A673 (cell line): ENCODE results near the gene COQ7. TPM values are rescaled to one million over a fixed set of nuclear protein-coding genes. Genes with fewer than 3 reads are reported as not detected.

ENCODE experiments used
- BruUV-seq: library from RNA; stranded (reverse); fragments of 400-500 nt; replicated peaks from 2 replicates; lab custom pipeline; 2021; lab: Mats Ljungman, UMichigan
- CTCF ChIA-PET: fragments of 300-600 bp; sonication (Branson Sonifier 250); formaldehyde crosslinking; loops from one replicate; lab custom pipeline; 2022; ENCODE audit warnings: antibody characterized with exemption; lab: Charles Lee
- POLR2A ChIA-PET: fragments of 300-600 bp; sonication (Branson Sonifier 250); formaldehyde crosslinking; loops from one replicate; lab custom pipeline; 2022; ENCODE audit warnings: antibody characterized with exemption; ENCODE audit not compliant: low non-redundant PET; lab: Charles Lee
- DNase-seq: peaks from one replicate; pipeline ENCODE4 v3.0.0-alpha.2; 2015; ENCODE audit warnings: low spot score
- H3K27ac ChIP-seq: fragments of 200-600 bp; sonication (generic); 2 replicates; pipeline ENCODE4 v1.5.1; 2016; ENCODE audit warnings: mixed run types, low read depth, mild to moderate bottlenecking, mixed read lengths, antibody characterized with exemption, low read length; ENCODE audit not compliant: poor library complexity, severe bottlenecking
- H3K27me3 ChIP-seq: fragments of 200-600 bp; sonication (generic); replicated peaks from 2 replicates; pipeline ENCODE4 v1.6.1; 2017; ENCODE audit warnings: mixed run types, low read depth, mild to moderate bottlenecking, mixed read lengths, antibody characterized with exemption, low read length; ENCODE audit not compliant: insufficient read depth, poor library complexity
- H3K36me3 ChIP-seq: fragments of 200-600 bp; sonication (generic); 2 replicates; pipeline ENCODE4 v1.6.1; 2016; ENCODE audit warnings: mixed run types, mild to moderate bottlenecking, mixed read lengths, antibody characterized with exemption, low read length; ENCODE audit not compliant: insufficient read depth, poor library complexity, severe bottlenecking
- H3K4me1 ChIP-seq: fragments of 200-600 bp; sonication (generic); 2 replicates; pipeline ENCODE4 v1.6.1; 2017; ENCODE audit warnings: mixed run types, mild to moderate bottlenecking, mixed read lengths, antibody characterized with exemption, low read length; ENCODE audit not compliant: insufficient read depth, poor library complexity, severe bottlenecking
- H3K4me3 ChIP-seq: fragments of 200-600 bp; sonication (generic); 2 replicates; pipeline ENCODE4 v1.5.1; 2016; ENCODE audit warnings: low read depth, mixed run types, mild to moderate bottlenecking, mixed read lengths, low read length; ENCODE audit not compliant: poor library complexity, severe bottlenecking
- H3K9me3 ChIP-seq: fragments of 200-600 bp; sonication (generic); 2 replicates; pipeline ENCODE4 v1.6.1; 2016; ENCODE audit warnings: mixed run types, low read depth, mild to moderate bottlenecking, mixed read lengths, antibody characterized with exemption, low read length; ENCODE audit not compliant: poor library complexity, severe bottlenecking
- CTCF ChIP-seq: fragments of 300-800, 200-600 bp; sonication (generic); conservative IDR thresholded peaks from 2 replicates; pipeline ENCODE4 v1.5.1; 2017; ENCODE audit warnings: low read depth, mild to moderate bottlenecking, antibody characterized with exemption, low read length, moderate library complexity, mixed read lengths
- EZH2 ChIP-seq: fragments of 200-600 bp; sonication (generic); IDR thresholded peaks from 2 replicates; pipeline ENCODE4 v1.6.1; 2017; ENCODE audit warnings: borderline replicate concordance, low read depth, mild to moderate bottlenecking, mixed read lengths, antibody characterized with exemption, low read length; ENCODE audit not compliant: poor library complexity, severe bottlenecking
- intact Hi-C: fragments of 100-400 bp; cut with micrococcal nuclease; formaldehyde crosslinking; loops from one replicate; pipeline ENCODE4 v1.10.0; 2022; ENCODE audit not compliant: unreplicated experiment
- total RNA-seq: library from RNA; stranded (reverse); gene quantifications from 2 replicates; pipeline ENCODE4 v1.2.3, GENCODE V29; 2021

The COQ7 gene
- total RNA-seq, 1 experiment from 2014 or later = 24.3 TPM

GRCh38 chr16:19089410-19089955 lies 22.1 kb downstream of the COQ7 start:
- Histone ChIP-seq H3K27me3 (no peaks in the 10 kb centered on the region), H3K27ac (no peak overlapping the region), H3K4me3 (no peak overlapping the region), H3K4me1 (peaks cover 5% of the 10 kb centered on the region), H3K36me3 (no peaks in the 10 kb centered on the region), H3K9me3 (no peaks in the 10 kb centered on the region)
- no peak for TF ChIP-seq CTCF
- no peak for TF ChIP-seq EZH2
- no peak for DNase-seq
- no TSS peak for BruUV-seq
- CTCF ChIA-PET = interaction anchor here (0.7 kb wide), 1 partner anchor 848 kb away, joined by 10 read pairs; no protein-coding TSS in a partner anchor
- intact Hi-C loops = no loop called here
- POLR2A ChIA-PET = no interaction called here

- BruUV-seq = no TSS peak
- no peaks in the 10 kb centered on the region for H3K27me3 ChIP-seq
- CTCF ChIA-PET = no interaction called here
- DNase-seq = no peak
- H3K36me3 ChIP-seq = no peaks in the 10 kb centered on the region
- no peaks in the 10 kb centered on the region for H3K9me3 ChIP-seq
- H3K4me3 ChIP-seq = no peak overlapping the region
- intact Hi-C loops = no loop called here
- POLR2A ChIA-PET = no interaction called here
- no peak overlapping the region for H3K27ac ChIP-seq
- H3K4me1 ChIP-seq = peaks cover 3% of the 10 kb centered on the region
- TF ChIP-seq EZH2 (no peak), CTCF (no peak)
Observed at GRCh38 chr16:19090916-19091315, 23.5 kb downstream of the COQ7 start.

GRCh38 chr16:19092653-19093410 lies 25.4 kb downstream of the COQ7 start:
- H3K4me1 ChIP-seq = no peaks in the 10 kb centered on the region
- intact Hi-C loops = no loop called here
- ChIA-PET CTCF (no interaction called here), POLR2A (no interaction called here)
- no peak for DNase-seq
- no peak for TF ChIP-seq CTCF
- no peak for TF ChIP-seq EZH2
- H3K9me3 ChIP-seq = no peaks in the 10 kb centered on the region
- H3K36me3 ChIP-seq = no peaks in the 10 kb centered on the region
- no peak overlapping the region for H3K27ac ChIP-seq
- BruUV-seq = no TSS peak
- H3K27me3 ChIP-seq = no peaks in the 10 kb centered on the region
- H3K4me3 ChIP-seq = no peak overlapping the region
